A549 (cell line): ENCODE measurements around the gene KATNBL1. TPM values are rescaled to one million over a fixed set of nuclear protein-coding genes. Genes with fewer than 3 reads are reported as not detected.
"Not testable (repeated sequence)": the region's sequence is repeated elsewhere in the genome, so short reads cannot be mapped to it uniquely, and the experiment has no call there.

Source experiments
- ATAC-seq, 2 experiments: fragments of 200-7000 bp in 1 of 2; fragments of >200 bp in 1 of 2; cut with Nextera tagmentation in 1 of 2; cut with Tn5 transposase in 1 of 2; 3 replicates each; pipeline versions ENCODE4 v1.8.0 to v1.9.1; 2018 to 2020; ENCODE audit warnings: mild to moderate bottlenecking in 1 of 2, moderate library complexity in 1 of 2
- CTCF ChIA-PET: fragments of 300-600 bp; sonication (Branson Sonifier 250); formaldehyde crosslinking; extraction: SDS; loops from one replicate; lab custom pipeline; 2021; ENCODE audit warnings: antibody characterized with exemption, inconsistent platforms; lab: Yijun Ruan, JAX
- POLR2A ChIA-PET: fragments of 350-600 bp; formaldehyde crosslinking; extraction: SDS; loops from one replicate; lab custom pipeline; 2021; ENCODE audit warnings: antibody characterized with exemption, inconsistent platforms; lab: Yijun Ruan, JAX
- DNase-seq, 2 experiments: peaks; one replicate each; pipeline versions ENCODE4 v3.0.0 to v3.0.0-alpha.2; 2011 to 2016; ENCODE audit warnings: low read depth in 1 of 2, low spot score in 1 of 2
- FAIRE-seq: peaks from 2 replicates; lab custom pipeline; 2011; peaks lifted over from hg19 to GRCh38; lab: Jason Lieb, UNC
- H3K27ac ChIP-seq, 2 experiments: fragments of >200 bp; sonication (Bioruptor Twin); formaldehyde crosslinking; 3 replicates each; pipeline ENCODE4 v1.5.1; 2016 to 2017
- H3K4me1 ChIP-seq: fragments of >200 bp; sonication (Bioruptor Twin); formaldehyde crosslinking; 3 replicates; pipeline ENCODE4 v1.6.1; 2016
- H3K4me2 ChIP-seq: fragments of >200 bp; sonication (Bioruptor Twin); formaldehyde crosslinking; 3 replicates; pipeline ENCODE4 v1.6.1; 2016
- H3K4me3 ChIP-seq: fragments of >200 bp; sonication (Bioruptor Twin); formaldehyde crosslinking; 3 replicates; pipeline ENCODE4 v1.5.1; 2016
- H3K9me3 ChIP-seq: fragments of >200 bp; sonication (Bioruptor Twin); formaldehyde crosslinking; 3 replicates; pipeline ENCODE4 v1.6.1; 2016
- CBX8 ChIP-seq: fragments of 200-600 bp; sonication (generic); IDR thresholded peaks from 2 replicates; pipeline ENCODE4 v1.6.1; 2016
- CHD2 ChIP-seq: fragments of 150-350 bp; IDR thresholded peaks from 2 replicates; pipeline ENCODE4 v1.6.1; 2014; ENCODE audit warnings: low read length; ENCODE audit not compliant: partially characterized antibody
- CHD4 ChIP-seq: fragments of 200-600 bp; sonication (generic); IDR thresholded peaks from 2 replicates; pipeline ENCODE4 v1.6.1; 2016; ENCODE audit warnings: antibody characterized with exemption, mild to moderate bottlenecking, borderline replicate concordance
- EHMT2 ChIP-seq: fragments of 200-600 bp; sonication (generic); IDR thresholded peaks from 2 replicates; pipeline ENCODE4 v1.6.1; 2016; ENCODE audit warnings: antibody characterized with exemption, low read depth, mild to moderate bottlenecking, moderate library complexity
- HOXA7 ChIP-seq: fragments of 250-450 bp; sonication (Bioruptor Pico); IDR thresholded peaks from 2 replicates; pipeline ENCODE4 v1.5.0; 2020; ENCODE audit warnings: mild to moderate bottlenecking, moderate library complexity
- HOXB13 ChIP-seq: fragments of 250-450 bp; sonication (Bioruptor Pico); IDR thresholded peaks from 2 replicates; pipeline ENCODE4 v1.5.0; 2020; ENCODE audit warnings: low read depth, mild to moderate bottlenecking, moderate library complexity
- HOXB5 ChIP-seq: fragments of 250-450 bp; sonication (Bioruptor Pico); IDR thresholded peaks from 2 replicates; pipeline ENCODE4 v1.5.0; 2020; ENCODE audit warnings: mild to moderate bottlenecking, moderate library complexity
- KDM5A ChIP-seq: fragments of 200-600 bp; sonication (generic); IDR thresholded peaks from 2 replicates; pipeline ENCODE4 v1.6.1; 2016; ENCODE audit warnings: antibody characterized with exemption, mild to moderate bottlenecking
- MAFK ChIP-seq: fragments of 450-650 bp; IDR thresholded peaks from 2 replicates; pipeline ENCODE4 v1.6.1; 2014; ENCODE audit not compliant: partially characterized antibody
- MYC ChIP-seq: IDR thresholded peaks from 2 replicates; pipeline ENCODE4 v1.6.1; 2012; ENCODE audit warnings: mild to moderate bottlenecking, inconsistent platforms, low read length, improper control_type of control experiment, borderline replicate concordance
- NR3C1 ChIP-seq: fragments of >200 bp; sonication (Bioruptor Twin); formaldehyde crosslinking; IDR thresholded peaks from 3 replicates; pipeline ENCODE4 v1.6.1; 2017
- POLR2AphosphoS2 ChIP-seq: conservative IDR thresholded peaks from 2 replicates; pipeline ENCODE4 v1.6.1; 2012; ENCODE audit warnings: low read length, improper control_type of control experiment, inconsistent platforms
- RARB ChIP-seq: fragments of 250-450 bp; sonication (Bioruptor Pico); IDR thresholded peaks from 2 replicates; pipeline ENCODE4 v1.8.0; 2021; ENCODE audit warnings: mild to moderate bottlenecking, moderate library complexity
- RCOR1 ChIP-seq: fragments of 150-350 bp; IDR thresholded peaks from 2 replicates; pipeline ENCODE4 v1.6.1; 2014; ENCODE audit warnings: antibody characterized with exemption, low read length, low read depth
- SREBF2 ChIP-seq: fragments of 450-650 bp; IDR thresholded peaks from 2 replicates; pipeline ENCODE4 v1.6.1; 2014; ENCODE audit warnings: mild to moderate bottlenecking, moderate library complexity
- TFCP2L1 ChIP-seq: fragments of 250-450 bp; sonication (Bioruptor Pico); IDR thresholded peaks from 2 replicates; pipeline ENCODE4 v1.5.0; 2021; ENCODE audit warnings: mild to moderate bottlenecking
- ZC3H11A ChIP-seq: fragments of 450-650 bp; IDR thresholded peaks from 2 replicates; pipeline ENCODE4 v1.6.1; 2014; ENCODE audit warnings: antibody characterized with exemption, mild to moderate bottlenecking
- ZFP36 ChIP-seq: fragments of 450-650 bp; IDR thresholded peaks from 2 replicates; pipeline ENCODE4 v1.6.1; 2014; ENCODE audit warnings: borderline replicate concordance; ENCODE audit not compliant: partially characterized antibody
- ZNF302 ChIP-seq: fragments of 250-450 bp; sonication (Bioruptor Pico); IDR thresholded peaks from 2 replicates; pipeline ENCODE4 v1.9.0; 2021; ENCODE audit warnings: inconsistent platforms, mild to moderate bottlenecking, moderate library complexity
- ZSCAN20 ChIP-seq: fragments of 250-450 bp; sonication (Bioruptor Pico); IDR thresholded peaks from 2 replicates; pipeline ENCODE4 v1.8.0; 2022; ENCODE audit warnings: mild to moderate bottlenecking, moderate library complexity
- WGBS: methylation state at CpG from one replicate; pipeline ENCODE4 v1.1.6; 2017; ENCODE audit errors: missing lambda C conversion rate; 5-methylcytosine and 5-hydroxymethylcytosine counted together
- polyA plus RNA-seq, 4 experiments: library from polyadenylated mRNA; depleted of rRNA in 3 of 4; stranded (reverse); fragments of >200 nt; fragmentation: RNase III in 1 of 4; extraction: RNeasy Plus Mini Kit Qiagen cat#74134 plus additional on column Dnase treatment in 1 of 4; gene quantifications; 2 replicates in 3 of 4; 3 replicates in 1 of 4; pipeline ENCODE4 v1.2.3, GENCODE V29; 2011 to 2017
- TF ChIP-seq, protein P1 (sequence below): IDR thresholded peaks from 2 replicates; pipeline ENCODE4 v1.6.1; 2012
- TF ChIP-seq, protein P2 (sequence below): IDR thresholded peaks from 2 replicates; pipeline ENCODE4 v1.6.1; 2012; ENCODE audit warnings: low read depth, borderline replicate concordance
- TF ChIP-seq, protein P3 (sequence below): fragments of 450-650 bp; IDR thresholded peaks from 2 replicates; pipeline ENCODE4 v1.6.1; 2014; ENCODE audit warnings: antibody characterized with exemption

The KATNBL1 gene
- polyA plus RNA-seq, 2 of the 4 experiments (the other 2 are of a cell fraction) = 35.2 to 75.8 TPM

DNA sequence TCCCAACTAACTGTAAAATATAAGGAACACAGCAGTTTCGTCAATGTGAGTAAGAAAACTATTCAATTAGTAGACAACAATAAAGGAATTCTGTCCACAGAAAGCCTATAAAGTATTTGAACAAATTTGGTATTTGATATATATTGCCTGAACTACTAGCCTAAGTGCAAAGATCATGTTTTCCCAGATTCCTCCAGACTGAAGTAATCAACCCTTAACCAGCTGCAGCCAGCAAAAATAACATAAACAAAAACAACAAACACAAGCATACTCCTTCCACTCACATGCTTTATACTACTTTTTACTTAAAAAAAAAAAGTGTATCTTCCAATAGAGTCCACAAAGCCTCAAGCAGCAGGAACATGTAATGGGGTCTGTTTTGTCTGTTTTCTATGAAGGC lies 84.0 kb downstream of the KATNBL1 start (continued):
- TF ChIP-seq, protein P1, sequence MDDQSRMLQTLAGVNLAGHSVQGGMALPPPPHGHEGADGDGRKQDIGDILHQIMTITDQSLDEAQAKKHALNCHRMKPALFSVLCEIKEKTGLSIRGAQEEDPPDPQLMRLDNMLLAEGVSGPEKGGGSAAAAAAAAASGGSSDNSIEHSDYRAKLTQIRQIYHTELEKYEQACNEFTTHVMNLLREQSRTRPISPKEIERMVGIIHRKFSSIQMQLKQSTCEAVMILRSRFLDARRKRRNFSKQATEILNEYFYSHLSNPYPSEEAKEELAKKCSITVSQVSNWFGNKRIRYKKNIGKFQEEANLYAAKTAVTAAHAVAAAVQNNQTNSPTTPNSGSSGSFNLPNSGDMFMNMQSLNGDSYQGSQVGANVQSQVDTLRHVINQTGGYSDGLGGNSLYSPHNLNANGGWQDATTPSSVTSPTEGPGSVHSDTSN = no peak
- TF ChIP-seq CBX8 (no peak), MYC (no peak), TFCP2L1 (CRISPR knock-in tag) (no peak), MAFK (no peak), NR3C1 (no peak)
- TF ChIP-seq, all 56 proteins: peak for 0

DNA sequence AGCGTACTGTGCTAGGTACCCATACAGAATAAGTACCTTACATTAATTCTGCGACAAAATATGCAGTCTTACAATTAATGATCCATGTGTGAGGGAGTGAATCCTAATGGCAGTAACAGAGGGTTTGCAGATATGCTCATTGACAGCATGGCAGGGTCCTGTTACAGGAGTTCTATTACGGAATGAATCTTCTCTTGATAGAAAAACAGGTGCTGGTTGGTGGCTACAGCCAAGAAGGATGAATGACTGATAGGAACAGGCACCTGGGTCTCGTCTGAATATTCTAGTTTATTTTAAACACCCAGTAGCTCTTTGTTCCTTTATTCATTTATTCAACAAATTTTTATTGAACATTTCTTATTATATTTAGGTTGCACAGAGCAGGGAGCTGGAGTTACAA lies 85.2 kb downstream of the KATNBL1 start:
- no peak for FAIRE-seq
- 87% methylated on average over 4 of the region's 4 CpGs for WGBS
- CTCF ChIA-PET = interaction anchor here (0.6 to 4.2 kb wide), 7 partner anchors 15 to 463 kb away, joined by 3 to 16 read pairs (median 3); partner anchors contain the start of gene KATNBL1

DNA sequence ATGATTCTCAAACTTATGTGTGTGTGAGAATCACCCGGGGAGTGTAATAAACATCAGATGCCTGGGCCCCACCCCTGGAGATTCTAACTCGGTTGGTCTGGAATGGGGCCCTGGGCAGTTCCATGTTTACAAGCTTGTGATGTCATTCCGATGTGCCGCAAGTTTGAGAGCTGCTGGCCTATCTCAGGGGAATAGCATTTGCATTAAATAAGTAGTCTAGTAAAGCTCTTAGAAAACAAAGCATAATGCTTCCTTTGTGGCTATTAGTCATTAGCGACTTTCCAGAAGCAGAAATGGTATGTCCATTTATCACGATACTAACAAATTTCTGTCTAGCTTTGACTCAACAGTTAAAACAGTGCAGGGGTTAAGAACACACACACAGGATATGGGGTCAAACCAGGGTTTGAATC lies 87.1 kb downstream of the KATNBL1 start:
- FAIRE-seq = no peak
- POLR2A ChIA-PET = interaction anchor here (2.6 kb wide), 1 partner anchor 87 kb away, joined by 6 read pairs; the partner anchor contains the start of gene KATNBL1
- CTCF ChIA-PET = interaction anchor here (1.0 to 6.6 kb wide), 4 partner anchors 9 to 87 kb away, joined by 3 to 64 read pairs (median 14); partner anchors contain the start of gene KATNBL1
- DNase-seq = no peak
- Histone ChIP-seq H3K4me1 (no peaks in the 10 kb centered on the region), H3K4me3 (no peak overlapping the region), H3K9me3 (no peaks in the 10 kb centered on the region), H3K4me2 (no peak overlapping the region), H3K27ac (no peak overlapping the region)
- no peak for ATAC-seq
- 75% methylated on average over 6 of the region's 6 CpGs for WGBS
- TF ChIP-seq HOXB13 (CRISPR knock-in tag) (no peak), CBX8 (no peak), RARB (CRISPR knock-in tag) (no peak), TFCP2L1 (CRISPR knock-in tag) (no peak), EHMT2 (no peak), SREBF2 (no peak), POLR2AphosphoS2 (no peak), ZC3H11A (no peak)
- TF ChIP-seq, protein P2, sequence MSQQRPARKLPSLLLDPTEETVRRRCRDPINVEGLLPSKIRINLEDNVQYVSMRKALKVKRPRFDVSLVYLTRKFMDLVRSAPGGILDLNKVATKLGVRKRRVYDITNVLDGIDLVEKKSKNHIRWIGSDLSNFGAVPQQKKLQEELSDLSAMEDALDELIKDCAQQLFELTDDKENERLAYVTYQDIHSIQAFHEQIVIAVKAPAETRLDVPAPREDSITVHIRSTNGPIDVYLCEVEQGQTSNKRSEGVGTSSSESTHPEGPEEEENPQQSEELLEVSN = no peak
- TF ChIP-seq, protein P1 = no peak

More for the DNA sequence above, 85.2 kb downstream of the KATNBL1 start:
- no peak overlapping the region for H3K27ac ChIP-seq
- no peak overlapping the region for H3K4me3 ChIP-seq
- no peak overlapping the region for H3K4me2 ChIP-seq
- TF ChIP-seq MYC = no peak
- no peak for TF ChIP-seq EHMT2
- no peak for TF ChIP-seq CHD2
- TF ChIP-seq ZNF302 = no peak
- TF ChIP-seq CBX8 = no peak
- TF ChIP-seq ZC3H11A = no peak
- no peak for TF ChIP-seq ZFP36
- TF ChIP-seq, protein P2 = no peak
- TF ChIP-seq HOXB5 (CRISPR knock-in tag) = no peak
- no peak for TF ChIP-seq CHD4
- no peak for TF ChIP-seq RCOR1
- no peak for TF ChIP-seq KDM5A
- TF ChIP-seq HOXA7 = no peak
- TF ChIP-seq, protein P3, sequence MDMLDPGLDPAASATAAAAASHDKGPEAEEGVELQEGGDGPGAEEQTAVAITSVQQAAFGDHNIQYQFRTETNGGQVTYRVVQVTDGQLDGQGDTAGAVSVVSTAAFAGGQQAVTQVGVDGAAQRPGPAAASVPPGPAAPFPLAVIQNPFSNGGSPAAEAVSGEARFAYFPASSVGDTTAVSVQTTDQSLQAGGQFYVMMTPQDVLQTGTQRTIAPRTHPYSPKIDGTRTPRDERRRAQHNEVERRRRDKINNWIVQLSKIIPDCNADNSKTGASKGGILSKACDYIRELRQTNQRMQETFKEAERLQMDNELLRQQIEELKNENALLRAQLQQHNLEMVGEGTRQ = no peak
- TF ChIP-seq ZSCAN20 (CRISPR knock-in tag) = no peak
- H3K9me3 ChIP-seq = no peaks in the 10 kb centered on the region
- POLR2A ChIA-PET = no interaction called here
- ATAC-seq = no peak
- H3K4me1 ChIP-seq = no peaks in the 10 kb centered on the region
- no peak for DNase-seq

DNA sequence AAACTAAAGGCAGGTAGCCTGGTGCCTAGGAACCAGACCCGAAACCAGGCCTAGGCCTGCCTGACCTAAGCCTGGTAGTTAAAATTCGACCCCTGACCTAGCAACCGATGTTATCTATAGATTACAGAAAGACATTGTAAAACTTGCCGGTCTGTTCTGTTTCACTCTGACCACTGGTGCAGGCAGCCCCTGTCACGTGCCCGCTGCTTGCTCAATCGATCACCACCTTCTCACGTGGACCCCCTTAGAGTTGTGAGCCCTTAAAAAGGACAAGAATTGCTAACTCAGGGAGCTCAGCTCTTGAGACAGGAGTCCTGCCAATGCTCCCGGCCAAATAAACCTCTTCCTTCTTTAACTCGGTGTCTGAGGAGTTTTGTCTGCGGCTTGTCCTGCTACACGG lies 88.1 kb downstream of the KATNBL1 start:
- not testable (repeated sequence) for H3K4me1 ChIP-seq, FAIRE-seq, H3K27ac ChIP-seq, H3K9me3 ChIP-seq, H3K4me3 ChIP-seq, DNase-seq, H3K4me2 ChIP-seq, ATAC-seq
- ChIA-PET CTCF (interaction anchor here (1.3 to 6.6 kb wide), 3 partner anchors 8 to 88 kb away, joined by 3 to 64 read pairs (median 24); partner anchors contain the start of gene KATNBL1), POLR2A (interaction anchor here (2.6 kb wide), 1 partner anchor 88 kb away, joined by 6 read pairs; the partner anchor contains the start of gene KATNBL1)
- WGBS = 80% methylated on average over 12 of the region's 12 CpGs

DNA sequence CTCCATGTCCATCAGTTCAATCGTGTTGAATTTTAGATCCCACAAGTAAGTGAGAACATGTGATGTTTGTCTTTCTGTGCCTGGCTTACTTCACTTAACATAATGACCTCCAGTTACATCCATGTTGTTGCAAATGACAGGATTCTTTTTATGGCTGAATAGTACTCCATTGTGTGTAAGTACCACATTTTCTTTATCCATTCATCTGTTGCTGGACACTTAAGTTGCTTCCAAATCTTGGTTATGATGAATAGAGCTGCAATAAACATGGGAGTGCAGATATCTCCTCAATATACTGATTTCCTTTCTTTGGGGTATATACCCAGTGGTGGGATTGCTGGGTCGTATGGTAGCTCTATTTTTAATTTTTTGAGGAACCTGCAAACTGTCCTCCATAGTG lies 89.5 kb downstream of the KATNBL1 start:
- not testable (repeated sequence) for H3K4me3 ChIP-seq, H3K9me3 ChIP-seq, H3K27ac ChIP-seq, H3K4me2 ChIP-seq, ATAC-seq, H3K4me1 ChIP-seq, FAIRE-seq, DNase-seq
- POLR2A ChIA-PET = interaction anchor here (2.6 kb wide), 1 partner anchor 89 kb away, joined by 6 read pairs; the partner anchor contains the start of gene KATNBL1
- CTCF ChIA-PET = interaction anchor here (0.6 to 6.6 kb wide), 5 partner anchors 9 to 89 kb away, joined by 3 to 64 read pairs (median 3); partner anchors contain the start of gene KATNBL1
- 32% methylated on average over 2 of the region's 2 CpGs for WGBS
